ENCODE measurements around the gene RNASEH2C. TPM values are rescaled to one million over a fixed set of nuclear protein-coding genes. Genes with fewer than 3 reads are reported as not detected.

The RNASEH2C gene
- total and polyA plus RNA-seq, 10 of the 15 experiments (the other 5 are each of a cell fraction or from before 2014, with no cell fraction given): 5.0 to 160 (median 47.1) TPM

DNA sequence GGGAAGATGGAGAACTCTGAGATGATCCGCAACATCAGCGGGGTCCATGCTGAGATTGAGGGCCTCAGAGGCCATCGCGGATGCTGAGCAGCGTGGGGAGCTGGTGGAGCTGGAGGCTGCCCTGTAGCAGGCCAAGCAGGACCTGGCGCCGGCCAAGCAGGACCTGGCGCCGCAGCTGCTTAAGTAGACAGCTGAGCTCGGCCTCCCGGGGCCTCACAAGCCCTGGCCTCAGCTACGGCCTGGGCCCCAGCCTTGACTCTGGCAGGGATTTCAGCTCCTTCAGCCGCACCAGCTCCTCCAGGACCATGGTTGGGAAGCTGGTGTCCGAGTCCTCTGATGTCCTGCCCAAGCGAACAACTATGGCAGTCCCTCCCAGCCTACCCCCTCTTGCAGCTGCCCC lies 7.3 kb upstream of the RNASEH2C start:
- intact Hi-C loops (cut with micrococcal nuclease; ENCODE audit: unreplicated experiment): loop anchor here (5.0 kb wide), 1 partner anchor 39 kb away; no protein-coding TSS in a partner anchor
- H2AFZ ChIP-seq (ENCODE audit: control insufficient read depth, low read depth, low read length): no peak overlapping the region
- SMC1A ChIA-PET (ENCODE audit: uncharacterized antibody, unreplicated experiment): no interaction called here
- TF ChIP-seq RCOR1 (conservative IDR thresholded peaks at IDR 0.05; ENCODE audit: low read depth, low read length): no peak
- TF ChIP-seq HDAC6 (IDR thresholded peaks at IDR 0.05; ENCODE audit: unreplicated experiment): no peak
- TF ChIP-seq, protein P1, sequence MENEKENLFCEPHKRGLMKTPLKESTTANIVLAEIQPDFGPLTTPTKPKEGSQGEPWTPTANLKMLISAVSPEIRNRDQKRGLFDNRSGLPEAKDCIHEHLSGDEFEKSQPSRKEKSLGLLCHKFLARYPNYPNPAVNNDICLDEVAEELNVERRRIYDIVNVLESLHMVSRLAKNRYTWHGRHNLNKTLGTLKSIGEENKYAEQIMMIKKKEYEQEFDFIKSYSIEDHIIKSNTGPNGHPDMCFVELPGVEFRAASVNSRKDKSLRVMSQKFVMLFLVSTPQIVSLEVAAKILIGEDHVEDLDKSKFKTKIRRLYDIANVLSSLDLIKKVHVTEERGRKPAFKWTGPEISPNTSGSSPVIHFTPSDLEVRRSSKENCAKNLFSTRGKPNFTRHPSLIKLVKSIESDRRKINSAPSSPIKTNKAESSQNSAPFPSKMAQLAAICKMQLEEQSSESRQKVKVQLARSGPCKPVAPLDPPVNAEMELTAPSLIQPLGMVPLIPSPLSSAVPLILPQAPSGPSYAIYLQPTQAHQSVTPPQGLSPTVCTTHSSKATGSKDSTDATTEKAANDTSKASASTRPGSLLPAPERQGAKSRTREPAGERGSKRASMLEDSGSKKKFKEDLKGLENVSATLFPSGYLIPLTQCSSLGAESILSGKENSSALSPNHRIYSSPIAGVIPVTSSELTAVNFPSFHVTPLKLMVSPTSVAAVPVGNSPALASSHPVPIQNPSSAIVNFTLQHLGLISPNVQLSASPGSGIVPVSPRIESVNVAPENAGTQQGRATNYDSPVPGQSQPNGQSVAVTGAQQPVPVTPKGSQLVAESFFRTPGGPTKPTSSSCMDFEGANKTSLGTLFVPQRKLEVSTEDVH (IDR thresholded peaks at IDR 0.05; ENCODE audit: low read depth, partially characterized antibody): no peak
- TF ChIP-seq DPF2 (IDR thresholded peaks at IDR 0.05): no peak
- TF ChIP-seq, protein P2, sequence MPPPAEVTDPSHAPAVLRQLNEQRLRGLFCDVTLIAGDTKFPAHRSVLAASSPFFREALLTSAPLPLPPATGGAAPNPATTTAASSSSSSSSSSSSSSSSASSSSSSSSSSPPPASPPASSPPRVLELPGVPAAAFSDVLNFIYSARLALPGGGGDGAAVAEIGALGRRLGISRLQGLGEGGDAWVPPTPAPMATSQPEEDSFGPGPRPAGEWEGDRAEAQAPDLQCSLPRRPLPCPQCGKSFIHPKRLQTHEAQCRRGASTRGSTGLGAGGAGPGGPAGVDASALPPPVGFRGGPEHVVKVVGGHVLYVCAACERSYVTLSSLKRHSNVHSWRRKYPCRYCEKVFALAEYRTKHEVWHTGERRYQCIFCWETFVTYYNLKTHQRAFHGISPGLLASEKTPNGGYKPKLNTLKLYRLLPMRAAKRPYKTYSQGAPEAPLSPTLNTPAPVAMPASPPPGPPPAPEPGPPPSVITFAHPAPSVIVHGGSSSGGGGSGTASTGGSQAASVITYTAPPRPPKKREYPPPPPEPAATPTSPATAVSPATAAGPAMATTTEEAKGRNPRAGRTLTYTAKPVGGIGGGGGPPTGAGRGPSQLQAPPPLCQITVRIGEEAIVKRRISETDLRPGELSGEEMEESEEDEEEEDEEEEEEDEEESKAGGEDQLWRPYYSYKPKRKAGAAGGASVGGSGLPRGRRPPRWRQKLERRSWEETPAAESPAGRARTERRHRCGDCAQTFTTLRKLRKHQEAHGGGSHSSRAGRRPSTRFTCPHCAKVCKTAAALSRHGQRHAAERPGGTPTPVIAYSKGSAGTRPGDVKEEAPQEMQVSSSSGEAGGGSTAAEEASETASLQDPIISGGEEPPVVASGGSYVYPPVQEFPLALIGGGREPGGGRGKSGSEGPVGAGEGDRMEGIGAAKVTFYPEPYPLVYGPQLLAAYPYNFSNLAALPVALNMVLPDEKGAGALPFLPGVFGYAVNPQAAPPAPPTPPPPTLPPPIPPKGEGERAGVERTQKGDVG (CRISPR knock-in tag; IDR thresholded peaks at IDR 0.05): no peak
- no peak for TF ChIP-seq SIX5 (IDR thresholded peaks at IDR 0.05; ENCODE audit: low read depth, low read length, severe bottlenecking)
- TF ChIP-seq RELB (IDR thresholded peaks at IDR 0.05; ENCODE audit: low read depth): no peak
- no peak for TF ChIP-seq JUND (IDR thresholded peaks at IDR 0.05; ENCODE audit: low read depth, low read length)
- TF ChIP-seq FOS (IDR thresholded peaks at IDR 0.05; ENCODE audit: borderline replicate concordance, extremely low read depth, insufficient read length): no peak
- TF ChIP-seq ZNF274 (IDR thresholded peaks at IDR 0.05; ENCODE audit: insufficient read depth, insufficient read length): no peak
- TF ChIP-seq IRF4 (IDR thresholded peaks at IDR 0.05; ENCODE audit: low read depth, low read length): no peak
- TF ChIP-seq, protein P3, sequence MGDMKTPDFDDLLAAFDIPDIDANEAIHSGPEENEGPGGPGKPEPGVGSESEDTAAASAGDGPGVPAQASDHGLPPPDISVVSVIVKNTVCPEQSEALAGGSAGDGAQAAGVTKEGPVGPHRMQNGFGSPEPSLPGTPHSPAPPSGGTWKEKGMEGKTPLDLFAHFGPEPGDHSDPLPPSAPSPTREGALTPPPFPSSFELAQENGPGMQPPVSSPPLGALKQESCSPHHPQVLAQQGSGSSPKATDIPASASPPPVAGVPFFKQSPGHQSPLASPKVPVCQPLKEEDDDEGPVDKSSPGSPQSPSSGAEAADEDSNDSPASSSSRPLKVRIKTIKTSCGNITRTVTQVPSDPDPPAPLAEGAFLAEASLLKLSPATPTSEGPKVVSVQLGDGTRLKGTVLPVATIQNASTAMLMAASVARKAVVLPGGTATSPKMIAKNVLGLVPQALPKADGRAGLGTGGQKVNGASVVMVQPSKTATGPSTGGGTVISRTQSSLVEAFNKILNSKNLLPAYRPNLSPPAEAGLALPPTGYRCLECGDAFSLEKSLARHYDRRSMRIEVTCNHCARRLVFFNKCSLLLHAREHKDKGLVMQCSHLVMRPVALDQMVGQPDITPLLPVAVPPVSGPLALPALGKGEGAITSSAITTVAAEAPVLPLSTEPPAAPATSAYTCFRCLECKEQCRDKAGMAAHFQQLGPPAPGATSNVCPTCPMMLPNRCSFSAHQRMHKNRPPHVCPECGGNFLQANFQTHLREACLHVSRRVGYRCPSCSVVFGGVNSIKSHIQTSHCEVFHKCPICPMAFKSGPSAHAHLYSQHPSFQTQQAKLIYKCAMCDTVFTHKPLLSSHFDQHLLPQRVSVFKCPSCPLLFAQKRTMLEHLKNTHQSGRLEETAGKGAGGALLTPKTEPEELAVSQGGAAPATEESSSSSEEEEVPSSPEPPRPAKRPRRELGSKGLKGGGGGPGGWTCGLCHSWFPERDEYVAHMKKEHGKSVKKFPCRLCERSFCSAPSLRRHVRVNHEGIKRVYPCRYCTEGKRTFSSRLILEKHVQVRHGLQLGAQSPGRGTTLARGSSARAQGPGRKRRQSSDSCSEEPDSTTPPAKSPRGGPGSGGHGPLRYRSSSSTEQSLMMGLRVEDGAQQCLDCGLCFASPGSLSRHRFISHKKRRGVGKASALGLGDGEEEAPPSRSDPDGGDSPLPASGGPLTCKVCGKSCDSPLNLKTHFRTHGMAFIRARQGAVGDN (IDR thresholded peaks at IDR 0.05): no peak

More for the DNA sequence above, 7.3 kb upstream of the RNASEH2C start:
- in situ Hi-C loops (cut with MboI): no loop called here
- 62% methylated on average over 15 of the region's 15 CpGs for WGBS (ENCODE audit: insufficient coverage, insufficient replicate concordance, low lambda C conversion rate, missing lambda C conversion rate)
- Histone ChIP-seq H3K79me2 (ENCODE audit: control insufficient read depth, insufficient read depth, low read length) (no peaks in the 10 kb centered on the region), H3K27ac (ENCODE audit: control insufficient read depth, insufficient read depth) (no peak overlapping the region), H3K9me3 (replicated peaks; ENCODE audit: control insufficient read depth, insufficient read depth, low read length) (no peaks in the 10 kb centered on the region), H3K4me3 (no peak overlapping the region), H3K9ac (ENCODE audit: control insufficient read depth, insufficient read depth, low read length) (no peak overlapping the region), H3K27me3 (replicated peaks in 1 of 2; ENCODE audit: control insufficient read depth in 2 of 2, insufficient read depth in 2 of 2, low read length in 1 of 2) (no peaks in the 10 kb centered on the region; a peak in 1 of 4 replicates), H3K4me2 (ENCODE audit: control insufficient read depth, insufficient read depth) (no peak overlapping the region), H4K20me1 (ENCODE audit: control insufficient read depth, insufficient read depth) (no peaks in the 10 kb centered on the region), H3K4me1 (ENCODE audit: control insufficient read depth, insufficient read depth, low read length) (no peaks in the 10 kb centered on the region), H3K36me3 (ENCODE audit: control insufficient read depth in 2 of 2, insufficient read depth in 2 of 2, low read length in 1 of 2) (no peaks in the 10 kb centered on the region)
- no TSS peak for BruUV-seq (replicated peaks)
- POLR2A ChIA-PET: interaction anchor here (0.6 to 0.9 kb wide), 2 partner anchors 391 to 517 kb away, joined by 3 to 7 read pairs; no protein-coding TSS in a partner anchor
- CTCF ChIA-PET: interaction anchor here (0.9 to 3.2 kb wide), 6 partner anchors 16 to 157 kb away, joined by 3 to 16 read pairs (median 6); partner anchors contain the start of gene KAT5
- RAD21 ChIA-PET (ENCODE audit: unreplicated experiment): no interaction called here
- FAIRE-seq (no peak), ATAC-seq (no peak), DNase-seq (ENCODE audit: low read depth, low spot score) (no peak)

Measured in GM12878 (cell line).